ENCODE measurements around the gene ZNF407.
A peak's percentile ranks its signal among the peaks of the same experiment; 100 is the strongest.

Gene ZNF407

GRCh38 chr18:75065251-75066000 lies 467.8 kb downstream of the ZNF407 start:
- H3K4me1 Mint-ChIP-seq (ENCODE audit: low read depth): peaks cover 9% of the 10 kb centered on the region
- no peaks in the 10 kb centered on the region for H3K9me3 Mint-ChIP-seq
- no peak overlapping the region for H3K27ac Mint-ChIP-seq
- no peak overlapping the region for H3K4me3 Mint-ChIP-seq
- peaks cover 4% of the 10 kb centered on the region for H3K36me3 Mint-ChIP-seq (ENCODE audit: low read depth)
- DNase-seq (ENCODE audit: low spot score): no peak
- no peaks in the 10 kb centered on the region for H3K27me3 Mint-ChIP-seq (ENCODE audit: low read depth)

GRCh38 chr18:75066021-75066880 lies 468.6 kb downstream of the ZNF407 start:
- no peak for DNase-seq (ENCODE audit: low spot score)
- Mint-ChIP-seq H3K36me3 (ENCODE audit: low read depth) (peaks cover 4% of the 10 kb centered on the region), H3K4me3 (no peak overlapping the region), H3K27ac (no peak overlapping the region), H3K27me3 (ENCODE audit: low read depth) (no peaks in the 10 kb centered on the region), H3K9me3 (no peaks in the 10 kb centered on the region), H3K4me1 (ENCODE audit: low read depth) (peaks cover 17% of the 10 kb centered on the region)

GRCh38 chr18:75066936-75067335 lies 469.3 kb downstream of the ZNF407 start:
- Mint-ChIP-seq H3K27ac (no peak overlapping the region), H3K27me3 (ENCODE audit: low read depth) (no peaks in the 10 kb centered on the region), H3K36me3 (ENCODE audit: low read depth) (peaks cover 5% of the 10 kb centered on the region), H3K4me3 (no peak overlapping the region), H3K9me3 (no peaks in the 10 kb centered on the region), H3K4me1 (ENCODE audit: low read depth) (peaks cover 21% of the 10 kb centered on the region)
- no peak for DNase-seq (ENCODE audit: low spot score)

- H3K27ac Mint-ChIP-seq: peak overlapping the region; percentile 45
- H3K9me3 Mint-ChIP-seq: no peaks in the 10 kb centered on the region
- peaks cover 23% of the 10 kb centered on the region for H3K4me1 Mint-ChIP-seq (ENCODE audit: low read depth)
- H3K36me3 Mint-ChIP-seq (ENCODE audit: low read depth): peaks cover 10% of the 10 kb centered on the region
- no peak for DNase-seq (ENCODE audit: low spot score)
- H3K27me3 Mint-ChIP-seq (ENCODE audit: low read depth): no peaks in the 10 kb centered on the region
- H3K4me3 Mint-ChIP-seq: no peak overlapping the region
Measured at GRCh38 chr18:75067996-75068645, 470.5 kb downstream of the ZNF407 start.

GRCh38 chr18:75068682-75069435 lies 471.2 kb downstream of the ZNF407 start:
- H3K9me3 Mint-ChIP-seq: peaks cover under 1% of the 10 kb centered on the region
- H3K4me3 Mint-ChIP-seq: peak overlapping the region; percentile 32
- no peaks in the 10 kb centered on the region for H3K27me3 Mint-ChIP-seq (ENCODE audit: low read depth)
- no peak for DNase-seq (ENCODE audit: low spot score)
- peaks cover 23% of the 10 kb centered on the region for H3K4me1 Mint-ChIP-seq (ENCODE audit: low read depth)
- no peak overlapping the region for H3K27ac Mint-ChIP-seq
- H3K36me3 Mint-ChIP-seq (ENCODE audit: low read depth): peaks cover 13% of the 10 kb centered on the region

GRCh38 chr18:75070235-75070624 lies 472.6 kb downstream of the ZNF407 start:
- no peak for DNase-seq (ENCODE audit: low spot score)
- H3K36me3 Mint-ChIP-seq (ENCODE audit: low read depth): peaks cover 20% of the 10 kb centered on the region
- peaks cover 8% of the 10 kb centered on the region for H3K9me3 Mint-ChIP-seq
- H3K4me1 Mint-ChIP-seq (ENCODE audit: low read depth): peaks cover 23% of the 10 kb centered on the region
- H3K27ac Mint-ChIP-seq: peak overlapping the region; percentile 99
- no peaks in the 10 kb centered on the region for H3K27me3 Mint-ChIP-seq (ENCODE audit: low read depth)
- peak overlapping the region; percentile 87 for H3K4me3 Mint-ChIP-seq

GRCh38 chr18:75070625-75071483 lies 473.2 kb downstream of the ZNF407 start:
- H3K27ac Mint-ChIP-seq: peak overlapping the region; percentile 99
- H3K4me3 Mint-ChIP-seq: peak overlapping the region; percentile 87
- H3K4me1 Mint-ChIP-seq (ENCODE audit: low read depth): peaks cover 23% of the 10 kb centered on the region
- H3K9me3 Mint-ChIP-seq: peaks cover 8% of the 10 kb centered on the region
- H3K27me3 Mint-ChIP-seq (ENCODE audit: low read depth): no peaks in the 10 kb centered on the region
- H3K36me3 Mint-ChIP-seq (ENCODE audit: low read depth): peaks cover 19% of the 10 kb centered on the region
- DNase-seq (ENCODE audit: low spot score): peak; percentile 71

GRCh38 chr18:75071484-75071785 lies 473.8 kb downstream of the ZNF407 start:
- H3K27ac Mint-ChIP-seq: peak overlapping the region; percentile 99
- H3K4me3 Mint-ChIP-seq: peak overlapping the region; percentile 87
- DNase-seq (ENCODE audit: low spot score): no peak
- H3K27me3 Mint-ChIP-seq (ENCODE audit: low read depth): no peaks in the 10 kb centered on the region
- peaks cover 23% of the 10 kb centered on the region for H3K4me1 Mint-ChIP-seq (ENCODE audit: low read depth)
- H3K36me3 Mint-ChIP-seq (ENCODE audit: low read depth): peaks cover 19% of the 10 kb centered on the region
- peaks cover 10% of the 10 kb centered on the region for H3K9me3 Mint-ChIP-seq

- H3K36me3 Mint-ChIP-seq (ENCODE audit: low read depth): peaks cover 19% of the 10 kb centered on the region
- H3K27ac Mint-ChIP-seq: peak overlapping the region; percentile 99
- H3K9me3 Mint-ChIP-seq: peaks cover 13% of the 10 kb centered on the region
- H3K27me3 Mint-ChIP-seq (ENCODE audit: low read depth): no peaks in the 10 kb centered on the region
- H3K4me1 Mint-ChIP-seq (ENCODE audit: low read depth): peaks cover 23% of the 10 kb centered on the region
- no peak for DNase-seq (ENCODE audit: low spot score)
- H3K4me3 Mint-ChIP-seq: peak overlapping the region; percentile 87
Measured at GRCh38 chr18:75071866-75072671, 474.4 kb downstream of the ZNF407 start.

GRCh38 chr18:75072672-75073371 lies 475.2 kb downstream of the ZNF407 start:
- peaks cover 21% of the 10 kb centered on the region for H3K9me3 Mint-ChIP-seq
- H3K36me3 Mint-ChIP-seq (ENCODE audit: low read depth): peaks cover 19% of the 10 kb centered on the region
- H3K27ac Mint-ChIP-seq: no peak overlapping the region
- DNase-seq (ENCODE audit: low spot score): no peak
- peaks cover 23% of the 10 kb centered on the region for H3K4me1 Mint-ChIP-seq (ENCODE audit: low read depth)
- no peak overlapping the region for H3K4me3 Mint-ChIP-seq
- H3K27me3 Mint-ChIP-seq (ENCODE audit: low read depth): no peaks in the 10 kb centered on the region

GRCh38 chr18:75073654-75074053 lies 476.0 kb downstream of the ZNF407 start:
- H3K36me3 Mint-ChIP-seq (ENCODE audit: low read depth): peaks cover 21% of the 10 kb centered on the region
- peaks cover 27% of the 10 kb centered on the region for H3K9me3 Mint-ChIP-seq
- peaks cover 23% of the 10 kb centered on the region for H3K4me1 Mint-ChIP-seq (ENCODE audit: low read depth)
- no peak overlapping the region for H3K4me3 Mint-ChIP-seq
- H3K27me3 Mint-ChIP-seq (ENCODE audit: low read depth): no peaks in the 10 kb centered on the region
- DNase-seq (ENCODE audit: low spot score): no peak
- H3K27ac Mint-ChIP-seq: no peak overlapping the region

All from T-helper 2 cell treated with Interferon-gamma antibody and Interleukin-4, amounts not matched to agents 5 μg/mL and 100 μg/mL, for 36 hours (primary cell).